Measurements from ENCODE around the gene TFB2M. TPM values are rescaled to one million over a fixed set of nuclear protein-coding genes. Genes with fewer than 3 reads are reported as not detected.
"Not testable (repeated sequence)": the region's sequence is repeated elsewhere in the genome, so short reads cannot be mapped to it uniquely, and the experiment has no call there.

The TFB2M gene
- total RNA-seq, 1 donor from 2014 or later, result 16.8 TPM

DNA sequence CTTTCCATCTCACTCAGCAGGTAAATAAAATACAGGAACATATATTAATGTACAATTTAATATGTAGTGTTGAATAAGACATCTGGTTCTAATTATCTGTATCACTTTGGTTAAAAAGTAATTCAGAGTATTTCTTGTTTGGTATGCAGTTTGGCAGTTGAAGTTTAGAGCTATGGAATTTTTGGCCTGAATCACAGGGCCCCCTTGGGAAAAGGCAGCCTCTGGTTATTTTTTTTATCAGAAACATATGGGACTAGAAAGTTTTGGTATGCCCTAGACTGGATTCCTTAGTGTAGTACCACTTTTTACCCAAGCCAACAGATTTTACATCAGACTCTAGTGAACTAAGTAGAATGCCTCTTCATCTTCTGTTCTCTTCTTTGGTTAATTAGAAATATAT, 26.6 kb upstream of the TFB2M start:
- FAIRE-seq, result no peak
- TF ChIP-seq, protein P1, sequence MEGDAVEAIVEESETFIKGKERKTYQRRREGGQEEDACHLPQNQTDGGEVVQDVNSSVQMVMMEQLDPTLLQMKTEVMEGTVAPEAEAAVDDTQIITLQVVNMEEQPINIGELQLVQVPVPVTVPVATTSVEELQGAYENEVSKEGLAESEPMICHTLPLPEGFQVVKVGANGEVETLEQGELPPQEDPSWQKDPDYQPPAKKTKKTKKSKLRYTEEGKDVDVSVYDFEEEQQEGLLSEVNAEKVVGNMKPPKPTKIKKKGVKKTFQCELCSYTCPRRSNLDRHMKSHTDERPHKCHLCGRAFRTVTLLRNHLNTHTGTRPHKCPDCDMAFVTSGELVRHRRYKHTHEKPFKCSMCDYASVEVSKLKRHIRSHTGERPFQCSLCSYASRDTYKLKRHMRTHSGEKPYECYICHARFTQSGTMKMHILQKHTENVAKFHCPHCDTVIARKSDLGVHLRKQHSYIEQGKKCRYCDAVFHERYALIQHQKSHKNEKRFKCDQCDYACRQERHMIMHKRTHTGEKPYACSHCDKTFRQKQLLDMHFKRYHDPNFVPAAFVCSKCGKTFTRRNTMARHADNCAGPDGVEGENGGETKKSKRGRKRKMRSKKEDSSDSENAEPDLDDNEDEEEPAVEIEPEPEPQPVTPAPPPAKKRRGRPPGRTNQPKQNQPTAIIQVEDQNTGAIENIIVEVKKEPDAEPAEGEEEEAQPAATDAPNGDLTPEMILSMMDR (IDR thresholded peaks at IDR 0.05; ENCODE audit: insufficient read depth, low read length, severe bottlenecking), result no peak

GRCh38 chr1:246591958-246592357, 25.9 kb upstream of the TFB2M start:
- DNase-seq (ENCODE audit: low read depth) (no peak), FAIRE-seq (no peak)
- TF ChIP-seq, protein P1 (IDR thresholded peaks at IDR 0.05; ENCODE audit: insufficient read depth, low read length, severe bottlenecking), result no peak
- H3K4me3 ChIP-seq (ENCODE audit: low read depth, low read length), result no peak overlapping the region
- H3K36me3 ChIP-seq (ENCODE audit: control insufficient read depth, insufficient read depth, low read length), result no peaks in the 10 kb centered on the region
- H3K27me3 ChIP-seq (ENCODE audit: control insufficient read depth, insufficient read depth, low read length), result no peaks in the 10 kb centered on the region

More for the DNA sequence above, 26.6 kb upstream of the TFB2M start:
- H3K4me3 ChIP-seq (ENCODE audit: low read depth, low read length), result no peak overlapping the region
- H3K27me3 ChIP-seq (ENCODE audit: control insufficient read depth, insufficient read depth, low read length), result no peaks in the 10 kb centered on the region
- H3K36me3 ChIP-seq (ENCODE audit: control insufficient read depth, insufficient read depth, low read length), result no peaks in the 10 kb centered on the region
- no peak for DNase-seq (ENCODE audit: low read depth)

DNA sequence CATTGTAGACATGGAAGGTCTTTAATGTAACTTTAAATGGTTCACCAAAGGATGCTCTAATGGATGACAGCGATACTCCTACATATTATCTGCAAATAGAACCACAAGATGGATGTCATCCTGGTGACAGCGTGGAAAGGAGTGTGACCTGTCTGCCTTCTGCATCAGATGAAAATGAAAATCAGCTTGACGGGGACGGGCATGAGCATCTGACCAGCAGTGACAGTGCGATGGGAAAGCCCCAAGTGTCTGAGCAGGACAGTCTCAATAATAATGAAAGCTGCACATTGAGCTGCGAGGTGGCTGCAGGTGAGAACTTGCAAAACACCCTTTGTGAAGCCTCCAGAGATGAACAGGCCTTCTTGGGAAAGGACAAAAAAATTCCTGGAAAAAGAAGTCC, 25.4 kb upstream of the TFB2M start:
- DNase-seq (ENCODE audit: low read depth), result no peak
- Histone ChIP-seq H3K4me3 (ENCODE audit: low read depth, low read length) (no peak overlapping the region), H3K36me3 (ENCODE audit: control insufficient read depth, insufficient read depth, low read length) (no peaks in the 10 kb centered on the region), H3K27me3 (ENCODE audit: control insufficient read depth, insufficient read depth, low read length) (no peaks in the 10 kb centered on the region)
- FAIRE-seq, result no peak
- TF ChIP-seq, protein P1 (IDR thresholded peaks at IDR 0.05; ENCODE audit: insufficient read depth, low read length, severe bottlenecking), result no peak

DNA sequence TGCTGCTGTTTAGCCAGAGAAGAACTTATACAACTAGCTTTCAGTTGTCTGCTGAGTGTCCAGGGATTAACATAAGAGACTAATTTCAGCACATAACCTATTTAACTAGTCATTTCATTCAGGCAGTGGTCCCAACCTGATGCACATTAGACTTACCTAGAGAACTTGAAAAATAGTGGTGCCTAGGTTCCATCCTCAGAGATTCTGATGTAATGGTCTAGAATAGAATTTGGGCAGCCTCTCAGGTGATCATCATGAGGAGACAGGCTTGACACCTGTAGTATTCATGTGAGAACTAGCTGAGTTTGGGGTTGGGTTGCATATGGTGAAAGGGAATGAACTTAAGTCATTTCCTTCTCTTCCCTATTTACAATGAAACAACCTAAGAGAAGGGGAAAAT, 25.0 kb upstream of the TFB2M start:
- DNase-seq (ENCODE audit: low read depth) (no peak), FAIRE-seq (no peak)
- no peak overlapping the region for H3K4me3 ChIP-seq (ENCODE audit: low read depth, low read length)
- H3K27me3 ChIP-seq (ENCODE audit: control insufficient read depth, insufficient read depth, low read length), result no peaks in the 10 kb centered on the region
- TF ChIP-seq, protein P1 (IDR thresholded peaks at IDR 0.05; ENCODE audit: insufficient read depth, low read length, severe bottlenecking), result no peak
- H3K36me3 ChIP-seq (ENCODE audit: control insufficient read depth, insufficient read depth, low read length), result no peaks in the 10 kb centered on the region

GRCh38 chr1:246589919-246590318, 23.9 kb upstream of the TFB2M start:
- DNase-seq (ENCODE audit: low read depth); FAIRE-seq; H3K4me3 ChIP-seq (ENCODE audit: low read depth, low read length); H3K27me3 ChIP-seq (ENCODE audit: control insufficient read depth, insufficient read depth, low read length); H3K36me3 ChIP-seq (ENCODE audit: control insufficient read depth, insufficient read depth, low read length): not testable (repeated sequence)

- Histone ChIP-seq H3K4me3 (ENCODE audit: low read depth, low read length) (no peak overlapping the region), H3K27me3 (ENCODE audit: control insufficient read depth, insufficient read depth, low read length) (no peaks in the 10 kb centered on the region), H3K36me3 (ENCODE audit: control insufficient read depth, insufficient read depth, low read length) (no peaks in the 10 kb centered on the region)
- DNase-seq (ENCODE audit: low read depth) (peak; percentile 91), FAIRE-seq (no peak)
- TF ChIP-seq, protein P1 (IDR thresholded peaks at IDR 0.05; ENCODE audit: insufficient read depth, low read length, severe bottlenecking), result no peak
Measured at GRCh38 chr1:246588159-246588721, 22.2 kb upstream of the TFB2M start.

Measured in bronchial epithelial cell (primary cell).